Measurements from ENCODE around the gene EPB41L4B. TPM values are rescaled to one million over a fixed set of nuclear protein-coding genes. Genes with fewer than 3 reads are reported as not detected.

Gene EPB41L4B
- total and polyA plus RNA-seq, 8 donors, result 36.8 to 122 (median 93.3) TPM

GRCh38 chr9:109253637-109254284 is 67.1 kb downstream of the EPB41L4B start:
- Histone ChIP-seq H3K27me3 (no peaks in the 10 kb centered on the region), H3K36me3 (peaks cover 0 to 20% (median 7%) of the 10 kb centered on the region in 3 donors), H3K4me1 (peaks cover 50 to 58% (median 54%) of the 10 kb centered on the region in 3 donors), H3K27ac (peak overlapping the region; percentile 56 to 93 (median 84)), H3K9me3 (no peaks in the 10 kb centered on the region), H3K4me3 (no peak overlapping the region)
- intact Hi-C loops (cut with DNase I), result loop anchor here in 1 of 3 donors (5.0 kb wide), 1 partner anchor 64 kb away; no protein-coding TSS in a partner anchor
- TF ChIP-seq CTCF (IDR thresholded peaks at IDR 0.05), result peak in 1 of 4 donors; percentile 9
- 28 to 30% methylated on average over 7 of the region's 7 CpGs for WGBS, 2 donors
- ATAC-seq (peak; percentile 33 to 60 (median 48)), FAIRE-seq (no peak), DNase-seq (peak in 4 of 6 donors; percentile 42 to 68 (median 61))

- peak overlapping the region; percentile 56 to 93 (median 84) for H3K27ac ChIP-seq
- TF ChIP-seq CTCF (IDR thresholded peaks at IDR 0.05), result peak in 1 of 4 donors; percentile 4
- H3K36me3 ChIP-seq, result peaks cover 0 to 20% (median 7%) of the 10 kb centered on the region in 3 donors
- no peak overlapping the region for H3K4me3 ChIP-seq
- FAIRE-seq (no peak), ATAC-seq (no peak), DNase-seq (no peak)
- 55 to 57% methylated on average over 11 of the region's 11 CpGs for WGBS, 2 donors
- no peaks in the 10 kb centered on the region for H3K27me3 ChIP-seq
- H3K9me3 ChIP-seq, result no peaks in the 10 kb centered on the region
- peaks cover 54 to 63% (median 58%) of the 10 kb centered on the region in 3 donors for H3K4me1 ChIP-seq
- intact Hi-C loops (cut with DNase I), result loop anchor here in 1 of 3 donors (5.0 kb wide), 1 partner anchor 64 kb away; no protein-coding TSS in a partner anchor
Measured at GRCh38 chr9:109253241-109253636, 67.6 kb downstream of the EPB41L4B start.

- no peak for FAIRE-seq
- no peak for ATAC-seq
- intact Hi-C loops (cut with DNase I), result loop anchor here in 1 of 3 donors (5.0 kb wide), 1 partner anchor 65 kb away; no protein-coding TSS in a partner anchor
- Histone ChIP-seq H3K27me3 (no peaks in the 10 kb centered on the region), H3K4me3 (no peak overlapping the region), H3K27ac (peak overlapping the region; percentile 79 to 93 (median 87)), H3K4me1 (peaks cover 64 to 72% (median 65%) of the 10 kb centered on the region in 3 donors), H3K9me3 (no peaks in the 10 kb centered on the region), H3K36me3 (peaks cover 0 to 11% (median 7%) of the 10 kb centered on the region in 3 donors)
- TF ChIP-seq CTCF (IDR thresholded peaks at IDR 0.05), result no peak
- peak in 1 of 6 donors; percentile 36 for DNase-seq
- 71 to 82% methylated on average over 7 of the region's 7 CpGs for WGBS, 2 donors
Measured at GRCh38 chr9:109252291-109252690, 68.6 kb downstream of the EPB41L4B start.

- Histone ChIP-seq H3K9me3 (no peaks in the 10 kb centered on the region), H3K4me3 (no peak overlapping the region), H3K36me3 (peaks cover 0 to 6% (median 1%) of the 10 kb centered on the region in 3 donors), H3K4me1 (peaks cover 69 to 78% (median 71%) of the 10 kb centered on the region in 3 donors), H3K27ac (peak overlapping the region; percentile 79 to 93 (median 87)), H3K27me3 (no peaks in the 10 kb centered on the region)
- no peak for DNase-seq
- no peak for ATAC-seq
- TF ChIP-seq CTCF (IDR thresholded peaks at IDR 0.05), result no peak
- 57 to 66% methylated on average over 5 of the region's 5 CpGs for WGBS, 2 donors
- intact Hi-C loops (cut with DNase I), result loop anchor here in 1 of 3 donors (5.0 kb wide), 1 partner anchor 66 kb away; no protein-coding TSS in a partner anchor
- no peak for FAIRE-seq
Measured at GRCh38 chr9:109251776-109252106, 69.1 kb downstream of the EPB41L4B start.
